ENCODE measurements around the gene MFSD11. TPM values are rescaled to one million over a fixed set of nuclear protein-coding genes. Genes with fewer than 3 reads are reported as not detected.
A peak's percentile ranks its signal among the peaks of the same experiment; 100 is the strongest.

MFSD11 gene
- total RNA-seq, 2 experiments from 2014 or later, result 25.5 to 29.4 TPM

DNA sequence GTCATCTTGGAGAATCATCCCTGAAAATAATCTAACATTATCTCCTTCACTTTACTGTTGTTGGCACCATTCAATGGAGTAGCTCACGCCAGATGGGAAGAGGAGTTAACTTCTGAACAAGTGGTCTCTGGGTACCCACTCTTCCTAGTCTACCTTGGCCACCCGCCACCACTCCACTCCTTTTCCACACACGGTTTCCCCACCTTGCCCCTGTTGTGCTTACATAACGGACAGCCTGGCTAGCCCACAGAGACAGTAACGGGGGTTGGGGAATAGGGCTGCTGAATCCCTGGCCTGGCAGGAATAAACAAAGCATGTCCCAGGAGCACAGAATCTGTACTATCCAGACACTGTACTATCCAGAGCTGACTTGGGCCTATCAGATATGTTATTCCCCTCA lies 23.6 kb upstream of the MFSD11 start:
- intact Hi-C loops (cut with DNase I, micrococcal nuclease), result loop anchor here (2.0 to 5.0 kb wide), 7 partner anchors 68 to 353 kb away; no protein-coding TSS in a partner anchor
- H3K27me3 Mint-ChIP-seq, result no peaks in the 10 kb centered on the region
- H3K9me3 Mint-ChIP-seq, result no peaks in the 10 kb centered on the region
- Histone ChIP-seq H3K4me1 (ENCODE audit: insufficient read depth, low read length) (peaks cover 37% of the 10 kb centered on the region), H3K9me3 (ENCODE audit: control insufficient read depth in 1 of 2, insufficient read depth in 1 of 2, low read length in 2 of 2) (no peaks in the 10 kb centered on the region), H3K36me3 (ENCODE audit: insufficient read depth, low read length) (peaks cover 51% of the 10 kb centered on the region), H3K4me3 (ENCODE audit: low read length) (no peak overlapping the region), H3K27ac (ENCODE audit: low read depth in 1 of 2, low read length in 2 of 2) (no peak overlapping the region), H3K27me3 (ENCODE audit: control insufficient read depth in 1 of 2, insufficient read depth in 2 of 2, low read length in 2 of 2) (no peaks in the 10 kb centered on the region)
- peak overlapping the region; percentile 74 for H3K27ac Mint-ChIP-seq
- peaks cover 54% of the 10 kb centered on the region for H3K36me3 Mint-ChIP-seq (ENCODE audit: low read depth)
- ATAC-seq (ENCODE audit: poor library complexity), result no peak
- peaks cover 47% of the 10 kb centered on the region for H3K4me1 Mint-ChIP-seq (ENCODE audit: low read depth)
- DNase-seq, result no peak
- POLR2A ChIA-PET, result interaction anchor here (1.1 to 6.7 kb wide), 5 partner anchors 12 to 191 kb away, joined by 4 to 63 read pairs (median 8); partner anchors contain the start of genes JMJD6, METTL23, MFSD11 and SRSF2
- TF ChIP-seq, protein P1, sequence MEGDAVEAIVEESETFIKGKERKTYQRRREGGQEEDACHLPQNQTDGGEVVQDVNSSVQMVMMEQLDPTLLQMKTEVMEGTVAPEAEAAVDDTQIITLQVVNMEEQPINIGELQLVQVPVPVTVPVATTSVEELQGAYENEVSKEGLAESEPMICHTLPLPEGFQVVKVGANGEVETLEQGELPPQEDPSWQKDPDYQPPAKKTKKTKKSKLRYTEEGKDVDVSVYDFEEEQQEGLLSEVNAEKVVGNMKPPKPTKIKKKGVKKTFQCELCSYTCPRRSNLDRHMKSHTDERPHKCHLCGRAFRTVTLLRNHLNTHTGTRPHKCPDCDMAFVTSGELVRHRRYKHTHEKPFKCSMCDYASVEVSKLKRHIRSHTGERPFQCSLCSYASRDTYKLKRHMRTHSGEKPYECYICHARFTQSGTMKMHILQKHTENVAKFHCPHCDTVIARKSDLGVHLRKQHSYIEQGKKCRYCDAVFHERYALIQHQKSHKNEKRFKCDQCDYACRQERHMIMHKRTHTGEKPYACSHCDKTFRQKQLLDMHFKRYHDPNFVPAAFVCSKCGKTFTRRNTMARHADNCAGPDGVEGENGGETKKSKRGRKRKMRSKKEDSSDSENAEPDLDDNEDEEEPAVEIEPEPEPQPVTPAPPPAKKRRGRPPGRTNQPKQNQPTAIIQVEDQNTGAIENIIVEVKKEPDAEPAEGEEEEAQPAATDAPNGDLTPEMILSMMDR (IDR thresholded peaks at IDR 0.05), result no peak
- H3K4me3 Mint-ChIP-seq, result peak overlapping the region; percentile 30
- CTCF ChIA-PET, result interaction anchor here (0.7 to 3.1 kb wide), 12 partner anchors 12 to 342 kb away, joined by 3 to 34 read pairs (median 4); partner anchors contain the start of genes JMJD6, METTL23, MFSD11 and MGAT5B

DNA sequence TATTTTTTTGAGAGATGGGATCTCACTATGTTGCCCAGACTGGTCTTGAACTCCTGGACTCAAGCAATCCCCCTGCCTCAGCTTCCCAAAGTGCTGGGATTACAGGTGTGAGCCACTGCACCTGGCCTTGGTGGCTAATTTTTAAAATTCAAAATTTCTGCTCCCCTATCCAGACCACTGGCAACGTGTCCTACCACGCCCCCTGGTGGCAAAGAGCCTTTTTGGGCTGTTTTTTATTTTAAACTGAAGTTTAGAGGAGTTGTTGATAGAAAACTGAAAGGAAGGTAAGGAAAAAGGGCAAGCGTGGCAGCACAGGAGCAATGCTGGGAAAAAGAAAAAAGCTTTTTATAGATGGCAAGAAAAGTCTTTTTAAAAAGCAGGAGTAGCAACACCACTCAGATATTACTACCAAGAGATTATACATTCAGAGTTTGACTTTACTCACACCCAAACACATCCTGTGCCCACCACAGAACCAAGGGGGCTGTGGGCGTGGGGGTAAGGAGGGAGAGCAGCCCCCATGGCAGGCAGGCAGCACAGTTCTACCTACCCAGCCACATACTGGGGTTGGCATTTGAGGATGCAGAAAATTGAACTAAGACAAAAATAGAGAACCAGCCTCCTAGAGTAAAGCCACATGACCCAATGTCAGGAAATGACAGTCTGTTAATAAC lies 23.0 kb upstream of the MFSD11 start:
- ATAC-seq (ENCODE audit: poor library complexity), result no peak
- intact Hi-C loops (cut with DNase I, micrococcal nuclease), result loop anchor here (1.0 to 5.0 kb wide), 8 partner anchors 67 to 352 kb away; no protein-coding TSS in a partner anchor
- Histone ChIP-seq H3K4me3 (ENCODE audit: low read length) (no peak overlapping the region), H3K27ac (ENCODE audit: low read depth in 1 of 2, low read length in 2 of 2) (no peak overlapping the region), H3K9me3 (ENCODE audit: control insufficient read depth in 1 of 2, insufficient read depth in 1 of 2, low read length in 2 of 2) (no peaks in the 10 kb centered on the region), H3K4me1 (ENCODE audit: insufficient read depth, low read length) (peaks cover 33% of the 10 kb centered on the region), H3K36me3 (ENCODE audit: insufficient read depth, low read length) (peaks cover 56% of the 10 kb centered on the region), H3K27me3 (ENCODE audit: control insufficient read depth in 1 of 2, insufficient read depth in 2 of 2, low read length in 2 of 2) (no peaks in the 10 kb centered on the region)
- POLR2A ChIA-PET, result interaction anchor here (6.7 kb wide), 1 partner anchor 21 kb away, joined by 63 read pairs; the partner anchor contains the start of genes MFSD11 and SRSF2
- Mint-ChIP-seq H3K4me3 (peak overlapping the region; percentile 3), H3K4me1 (ENCODE audit: low read depth) (peaks cover 42% of the 10 kb centered on the region), H3K9me3 (no peaks in the 10 kb centered on the region), H3K27me3 (no peaks in the 10 kb centered on the region), H3K36me3 (ENCODE audit: low read depth) (peaks cover 60% of the 10 kb centered on the region), H3K27ac (peak overlapping the region; percentile 96)
- TF ChIP-seq, protein P1 (IDR thresholded peaks at IDR 0.05), result peak; percentile 88
- peak; percentile 64 to 87 (median 79) for DNase-seq
- CTCF ChIA-PET, result interaction anchor here (0.7 to 3.1 kb wide), 7 partner anchors 11 to 192 kb away, joined by 3 to 34 read pairs (median 3); partner anchors contain the start of genes JMJD6, METTL23 and MFSD11

- no peak overlapping the region for H3K4me3 Mint-ChIP-seq
- TF ChIP-seq, protein P1 (IDR thresholded peaks at IDR 0.05), result no peak
- no peaks in the 10 kb centered on the region for H3K27me3 ChIP-seq (ENCODE audit: control insufficient read depth in 1 of 2, insufficient read depth in 2 of 2, low read length in 2 of 2)
- peak overlapping the region; percentile 96 for H3K27ac Mint-ChIP-seq
- intact Hi-C loops (cut with DNase I, micrococcal nuclease), result loop anchor here (1.0 to 2.0 kb wide), 4 partner anchors 157 to 193 kb away; no protein-coding TSS in a partner anchor
- no peaks in the 10 kb centered on the region for H3K9me3 Mint-ChIP-seq
- no peaks in the 10 kb centered on the region for H3K27me3 Mint-ChIP-seq
- H3K4me1 Mint-ChIP-seq (ENCODE audit: low read depth), result peaks cover 42% of the 10 kb centered on the region
- ChIA-PET POLR2A (interaction anchor here (3.9 to 6.7 kb wide), 2 partner anchors 11 to 20 kb away, joined by 26 to 63 read pairs; partner anchors contain the start of genes JMJD6, METTL23, MFSD11 and SRSF2), CTCF (interaction anchor here (1.0 to 3.1 kb wide), 6 partner anchors 11 to 193 kb away, joined by 3 to 34 read pairs (median 4); partner anchors contain the start of genes JMJD6, METTL23 and MFSD11)
- H3K27ac ChIP-seq (ENCODE audit: low read depth in 1 of 2, low read length in 2 of 2), result no peak overlapping the region
- no peak for ATAC-seq (ENCODE audit: poor library complexity)
- H3K4me3 ChIP-seq (ENCODE audit: low read length), result no peak overlapping the region
- no peaks in the 10 kb centered on the region for H3K9me3 ChIP-seq (ENCODE audit: control insufficient read depth in 1 of 2, insufficient read depth in 1 of 2, low read length in 2 of 2)
- DNase-seq, result no peak
- H3K4me1 ChIP-seq (ENCODE audit: insufficient read depth, low read length), result peaks cover 30% of the 10 kb centered on the region
- peaks cover 65% of the 10 kb centered on the region for H3K36me3 Mint-ChIP-seq (ENCODE audit: low read depth)
- H3K36me3 ChIP-seq (ENCODE audit: insufficient read depth, low read length), result peaks cover 61% of the 10 kb centered on the region
These were observed 22.5 kb upstream of the MFSD11 start for GRCh38 chr17:76715496-76715830.

Data from CD4-positive, alpha-beta T cell (primary cell).